H1 (cell line): ENCODE data around the gene MARK4.

ENCODE experiments used
- CHD1 ChIP-seq: IDR thresholded peaks from 2 replicates; pipeline ENCODE4 v1.6.1; 2012; ENCODE audit warnings: low read depth, low read length, improper control_type of control experiment
- GABPA ChIP-seq: IDR thresholded peaks from 2 replicates; pipeline ENCODE4 v1.6.1; 2011; ENCODE audit warnings: mild to moderate bottlenecking, low read length, moderate library complexity, borderline replicate concordance; ENCODE audit not compliant: insufficient read depth
- GTF2F1 ChIP-seq: IDR thresholded peaks from 2 replicates; pipeline ENCODE4 v1.6.1; 2012; ENCODE audit warnings: low read depth, low read length, improper control_type of control experiment, borderline replicate concordance
- POLR2A ChIP-seq, 2 experiments: IDR thresholded peaks; 1 replicate in 1 of 2; 2 replicates in 1 of 2; pipeline ENCODE4 v1.6.1; 2011; ENCODE audit warnings: low read depth in 2 of 2, low read length in 2 of 2, mild to moderate bottlenecking in 2 of 2; ENCODE audit errors: control extremely low read depth in 1 of 2
- RNF2 ChIP-seq: fragments of 200-900, 300-1000 bp; sonication (generic); IDR thresholded peaks from 2 replicates; pipeline ENCODE4 v1.7.1; 2016; ENCODE audit warnings: borderline replicate concordance, low read depth, mild to moderate bottlenecking, antibody characterized with exemption, low read length; ENCODE audit not compliant: poor library complexity, severe bottlenecking; ENCODE audit errors: missing control alignments
- RXRA ChIP-seq: IDR thresholded peaks from 2 replicates; pipeline ENCODE4 v1.6.1; 2011; ENCODE audit warnings: low read depth, mild to moderate bottlenecking, low read length, moderate library complexity; ENCODE audit not compliant: insufficient read depth
- SIX5 ChIP-seq: IDR thresholded peaks from 2 replicates; pipeline ENCODE4 v1.6.1; 2011; ENCODE audit warnings: mild to moderate bottlenecking, low read depth, low read length
- YY1 ChIP-seq: IDR thresholded peaks from 2 replicates; pipeline ENCODE4 v1.6.1; 2011; ENCODE audit warnings: low read depth, mild to moderate bottlenecking, low read length
- TF ChIP-seq, protein P1 (sequence below), 3 experiments: IDR thresholded peaks; 1 replicate in 2 of 3; 2 replicates in 1 of 3; pipeline versions ENCODE4 v1.5.1 to v1.6.1; 2011; ENCODE audit warnings: low read length in 3 of 3, mild to moderate bottlenecking in 3 of 3, inconsistent platforms in 2 of 3, low read depth in 1 of 3, moderate library complexity in 1 of 3; ENCODE audit not compliant: insufficient read depth in 1 of 3; ENCODE audit errors: control extremely low read depth in 1 of 3

- TF ChIP-seq, protein P1, sequence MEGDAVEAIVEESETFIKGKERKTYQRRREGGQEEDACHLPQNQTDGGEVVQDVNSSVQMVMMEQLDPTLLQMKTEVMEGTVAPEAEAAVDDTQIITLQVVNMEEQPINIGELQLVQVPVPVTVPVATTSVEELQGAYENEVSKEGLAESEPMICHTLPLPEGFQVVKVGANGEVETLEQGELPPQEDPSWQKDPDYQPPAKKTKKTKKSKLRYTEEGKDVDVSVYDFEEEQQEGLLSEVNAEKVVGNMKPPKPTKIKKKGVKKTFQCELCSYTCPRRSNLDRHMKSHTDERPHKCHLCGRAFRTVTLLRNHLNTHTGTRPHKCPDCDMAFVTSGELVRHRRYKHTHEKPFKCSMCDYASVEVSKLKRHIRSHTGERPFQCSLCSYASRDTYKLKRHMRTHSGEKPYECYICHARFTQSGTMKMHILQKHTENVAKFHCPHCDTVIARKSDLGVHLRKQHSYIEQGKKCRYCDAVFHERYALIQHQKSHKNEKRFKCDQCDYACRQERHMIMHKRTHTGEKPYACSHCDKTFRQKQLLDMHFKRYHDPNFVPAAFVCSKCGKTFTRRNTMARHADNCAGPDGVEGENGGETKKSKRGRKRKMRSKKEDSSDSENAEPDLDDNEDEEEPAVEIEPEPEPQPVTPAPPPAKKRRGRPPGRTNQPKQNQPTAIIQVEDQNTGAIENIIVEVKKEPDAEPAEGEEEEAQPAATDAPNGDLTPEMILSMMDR (IDR thresholded peaks at IDR 0.05; ENCODE audit: control extremely low read depth in 1 of 3, insufficient read depth in 1 of 3, low read depth in 1 of 3, low read length in 3 of 3): no peak
- TF ChIP-seq RNF2 (no peak), RXRA (no peak), GTF2F1 (no peak), CHD1 (no peak), POLR2A (IDR thresholded peaks at IDR 0.05; ENCODE audit: control extremely low read depth in 1 of 2, low read depth in 2 of 2, low read length in 2 of 2) (no peak), YY1 (no peak), SIX5 (no peak), GABPA (no peak)
Observed at GRCh38 chr19:45322744-45323281, 71.7 kb downstream of the MARK4 start, which contains the start of gene CKM.
